Measurements from ENCODE around the gene TMSB10. TPM values are rescaled to one million over a fixed set of nuclear protein-coding genes. Genes with fewer than 3 reads are reported as not detected.

The TMSB10 gene
- total and polyA plus RNA-seq, 2 experiments from 2014 or later: 834 to 2,942 TPM

- DNase-seq (ENCODE audit: low spot score): no peak
- no peak overlapping the region for H3K4me3 Mint-ChIP-seq
- no peak for ATAC-seq
- Histone ChIP-seq H3K79me2 (replicated peaks; ENCODE audit: insufficient read depth) (no peaks in the 10 kb centered on the region), H3K4me1 (ENCODE audit: insufficient read depth) (no peaks in the 10 kb centered on the region; the same call in 1 of the 2 replicates), H3K4me2 (no peak overlapping the region), H2AFZ (no peak overlapping the region), H3K36me3 (ENCODE audit: insufficient read depth) (no peaks in the 10 kb centered on the region), H3K9me2 (ENCODE audit: insufficient read depth) (no peaks in the 10 kb centered on the region), H3K27ac (ENCODE audit: low read depth) (no peak overlapping the region), H3K27me3 (ENCODE audit: insufficient read depth) (peaks cover 12% of the 10 kb centered on the region), H3F3A (replicated peaks; ENCODE audit: low read depth) (0 out of 2 replicates have a peak, but pooled peaks cover 6% of the 10 kb centered on the region), H4K20me1 (replicated peaks; ENCODE audit: insufficient read depth) (no peaks in the 10 kb centered on the region), H3K4me3 (no peak overlapping the region)
- no peaks in the 10 kb centered on the region; the same call in 2 of the 3 replicates for H3K4me1 Mint-ChIP-seq
- H3K27ac Mint-ChIP-seq: no peak overlapping the region
- peaks cover 8% of the 10 kb centered on the region for H3K27me3 Mint-ChIP-seq (ENCODE audit: insufficient read depth, low read depth, poor library complexity)
- H3K36me3 Mint-ChIP-seq (ENCODE audit: low read depth): no peaks in the 10 kb centered on the region
- H3K9me3 Mint-ChIP-seq: no peaks in the 10 kb centered on the region
- TF ChIP-seq, protein P1, sequence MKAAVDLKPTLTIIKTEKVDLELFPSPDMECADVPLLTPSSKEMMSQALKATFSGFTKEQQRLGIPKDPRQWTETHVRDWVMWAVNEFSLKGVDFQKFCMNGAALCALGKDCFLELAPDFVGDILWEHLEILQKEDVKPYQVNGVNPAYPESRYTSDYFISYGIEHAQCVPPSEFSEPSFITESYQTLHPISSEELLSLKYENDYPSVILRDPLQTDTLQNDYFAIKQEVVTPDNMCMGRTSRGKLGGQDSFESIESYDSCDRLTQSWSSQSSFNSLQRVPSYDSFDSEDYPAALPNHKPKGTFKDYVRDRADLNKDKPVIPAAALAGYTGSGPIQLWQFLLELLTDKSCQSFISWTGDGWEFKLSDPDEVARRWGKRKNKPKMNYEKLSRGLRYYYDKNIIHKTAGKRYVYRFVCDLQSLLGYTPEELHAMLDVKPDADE (IDR thresholded peaks at IDR 0.05): no peak
Measured at GRCh38 chr2:84888401-84889276, 16.8 kb upstream of the TMSB10 start.

- H3K36me3 ChIP-seq (ENCODE audit: insufficient read depth): no peaks in the 10 kb centered on the region
- no peak for TF ChIP-seq EZH2 (IDR thresholded peaks at IDR 0.05; ENCODE audit: low read depth, unreplicated experiment)
- Mint-ChIP-seq H3K4me1 (peaks cover 6% of the 10 kb centered on the region), H3K27me3 (ENCODE audit: insufficient read depth, low read depth, poor library complexity) (peaks cover 6% of the 10 kb centered on the region), H3K9me3 (no peaks in the 10 kb centered on the region), H3K36me3 (ENCODE audit: low read depth) (no peaks in the 10 kb centered on the region), H3K27ac (no peak overlapping the region), H3K4me3 (no peak overlapping the region)
- H3K27ac ChIP-seq (ENCODE audit: low read depth): no peak overlapping the region
- no peak for ATAC-seq
- no peaks in the 10 kb centered on the region for H3K79me2 ChIP-seq (replicated peaks; ENCODE audit: insufficient read depth)
- H4K20me1 ChIP-seq (replicated peaks; ENCODE audit: insufficient read depth): no peaks in the 10 kb centered on the region
- H3K27me3 ChIP-seq (ENCODE audit: insufficient read depth): peaks cover 5% of the 10 kb centered on the region
- peaks cover 6% of the 10 kb centered on the region; the same call in 1 of the 2 replicates for H3K4me1 ChIP-seq (ENCODE audit: insufficient read depth)
- no peak for DNase-seq (ENCODE audit: low spot score)
- no peak overlapping the region for H3K4me2 ChIP-seq
- H2AFZ ChIP-seq: no peak overlapping the region
- no peak overlapping the region for H3K4me3 ChIP-seq
- no peaks in the 10 kb centered on the region for H3K9me2 ChIP-seq (ENCODE audit: insufficient read depth)
- H3F3A ChIP-seq (replicated peaks; ENCODE audit: low read depth): peaks cover 6% of the 10 kb centered on the region; the same call in 1 of the 2 replicates
Measured at GRCh38 chr2:84889332-84889731, 16.1 kb upstream of the TMSB10 start.

GRCh38 chr2:84891355-84892010 is 14.0 kb upstream of the TMSB10 start:
- Mint-ChIP-seq H3K4me1 (peaks cover 15% of the 10 kb centered on the region), H3K9me3 (no peaks in the 10 kb centered on the region), H3K27me3 (ENCODE audit: insufficient read depth, low read depth, poor library complexity) (peaks cover 4% of the 10 kb centered on the region), H3K4me3 (no peak overlapping the region), H3K27ac (no peak overlapping the region), H3K36me3 (ENCODE audit: low read depth) (no peaks in the 10 kb centered on the region)
- Histone ChIP-seq H3K4me3 (no peak overlapping the region), H2AFZ (0 out of 2 replicates have a peak overlapping the region, but pooled peaks have one; percentile 59), H3K9me2 (ENCODE audit: insufficient read depth) (no peaks in the 10 kb centered on the region), H3K4me2 (no peak overlapping the region), H3K4me1 (ENCODE audit: insufficient read depth) (peaks cover 9% of the 10 kb centered on the region; the same call in 1 of the 2 replicates), H3F3A (replicated peaks; ENCODE audit: low read depth) (peaks cover 6% of the 10 kb centered on the region; the same call in 1 of the 2 replicates), H3K27ac (ENCODE audit: low read depth) (no peak overlapping the region), H3K79me2 (replicated peaks; ENCODE audit: insufficient read depth) (no peaks in the 10 kb centered on the region), H3K27me3 (ENCODE audit: insufficient read depth) (no peaks in the 10 kb centered on the region), H3K36me3 (ENCODE audit: insufficient read depth) (no peaks in the 10 kb centered on the region), H4K20me1 (replicated peaks; ENCODE audit: insufficient read depth) (no peaks in the 10 kb centered on the region)
- no peak for ATAC-seq
- DNase-seq (ENCODE audit: low spot score): no peak
- TF ChIP-seq EZH2 (IDR thresholded peaks at IDR 0.05; ENCODE audit: low read depth, unreplicated experiment): no peak
- TF ChIP-seq, protein P1 (IDR thresholded peaks at IDR 0.05): no peak
- no peak for TF ChIP-seq CREB1 (CRISPR knock-in tag; IDR thresholded peaks at IDR 0.05; ENCODE audit: low read depth)
- TF ChIP-seq NANOG (IDR thresholded peaks at IDR 0.05; ENCODE audit: borderline replicate concordance): no peak

All from GM23338 (cell line).